Transverse colon (tissue), 4 donors: ENCODE measurements around the gene HSPBP1.

ENCODE experiments used
- POLR2A ChIP-seq: fragments of 450-650 bp; IDR thresholded peaks from one replicate; pipeline ENCODE4 v1.6.1; 2016; ENCODE audit warnings: antibody characterized with exemption, mild to moderate bottlenecking, moderate library complexity
- POLR2AphosphoS5 ChIP-seq, 3 donors: sonication (generic); formaldehyde crosslinking; IDR thresholded peaks; one replicate each; pipeline ENCODE4 v1.6.1; 2016; ENCODE audit warnings: antibody characterized with exemption in 3 of 3
- TF ChIP-seq, protein P1 (sequence below), 5 experiments: fragments of 200-600 bp in 3 of 5; fragments of 450-650 bp in 2 of 5; sonication (generic) in 3 of 5; IDR thresholded peaks; 1 replicate in 2 of 5; 2 replicates in 3 of 5; pipeline ENCODE4 v1.5.1; 2016 to 2017; ENCODE audit warnings: antibody characterized with exemption in 5 of 5, inconsistent platforms in 3 of 5, mild to moderate bottlenecking in 2 of 5, moderate library complexity in 1 of 5

DNA sequence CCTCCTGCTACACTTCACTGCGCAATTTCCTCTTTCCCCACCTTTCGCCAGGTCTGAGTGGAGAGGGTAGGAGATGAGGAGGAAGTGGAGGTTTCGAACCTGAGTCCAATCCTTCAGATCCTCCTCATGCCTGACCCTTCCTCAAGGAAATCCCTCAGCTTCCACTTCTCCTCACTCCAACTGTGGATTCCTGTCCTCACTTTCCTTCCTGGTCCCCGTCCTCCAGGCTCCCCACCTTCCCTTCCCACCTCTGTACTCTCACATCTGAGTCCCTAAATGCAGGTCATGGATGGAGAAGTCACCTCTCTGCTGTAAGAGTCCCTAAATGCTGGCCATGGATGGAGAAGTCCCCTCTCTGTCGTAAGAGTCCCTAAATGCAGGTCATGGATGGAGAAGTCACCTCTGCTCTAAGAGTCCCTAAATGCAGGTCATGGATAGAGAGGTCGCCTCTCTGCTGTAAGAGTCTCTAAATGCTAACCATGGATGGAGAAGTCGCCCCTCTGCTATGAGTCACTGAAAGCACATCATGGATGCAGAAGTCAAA lies 54.4 kb downstream of the HSPBP1 start:
- TF ChIP-seq, protein P1, sequence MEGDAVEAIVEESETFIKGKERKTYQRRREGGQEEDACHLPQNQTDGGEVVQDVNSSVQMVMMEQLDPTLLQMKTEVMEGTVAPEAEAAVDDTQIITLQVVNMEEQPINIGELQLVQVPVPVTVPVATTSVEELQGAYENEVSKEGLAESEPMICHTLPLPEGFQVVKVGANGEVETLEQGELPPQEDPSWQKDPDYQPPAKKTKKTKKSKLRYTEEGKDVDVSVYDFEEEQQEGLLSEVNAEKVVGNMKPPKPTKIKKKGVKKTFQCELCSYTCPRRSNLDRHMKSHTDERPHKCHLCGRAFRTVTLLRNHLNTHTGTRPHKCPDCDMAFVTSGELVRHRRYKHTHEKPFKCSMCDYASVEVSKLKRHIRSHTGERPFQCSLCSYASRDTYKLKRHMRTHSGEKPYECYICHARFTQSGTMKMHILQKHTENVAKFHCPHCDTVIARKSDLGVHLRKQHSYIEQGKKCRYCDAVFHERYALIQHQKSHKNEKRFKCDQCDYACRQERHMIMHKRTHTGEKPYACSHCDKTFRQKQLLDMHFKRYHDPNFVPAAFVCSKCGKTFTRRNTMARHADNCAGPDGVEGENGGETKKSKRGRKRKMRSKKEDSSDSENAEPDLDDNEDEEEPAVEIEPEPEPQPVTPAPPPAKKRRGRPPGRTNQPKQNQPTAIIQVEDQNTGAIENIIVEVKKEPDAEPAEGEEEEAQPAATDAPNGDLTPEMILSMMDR (IDR thresholded peaks at IDR 0.05), result no peak
- TF ChIP-seq POLR2A (no peak), POLR2AphosphoS5 (IDR thresholded peaks at IDR 0.05) (no peak)
